Measurements from ENCODE around the gene ARHGAP44. TPM values are rescaled to one million over a fixed set of nuclear protein-coding genes. Genes with fewer than 3 reads are reported as not detected.

ARHGAP44 gene
- total RNA-seq, 1 experiment from 2014 or later, result 9.9 TPM

DNA sequence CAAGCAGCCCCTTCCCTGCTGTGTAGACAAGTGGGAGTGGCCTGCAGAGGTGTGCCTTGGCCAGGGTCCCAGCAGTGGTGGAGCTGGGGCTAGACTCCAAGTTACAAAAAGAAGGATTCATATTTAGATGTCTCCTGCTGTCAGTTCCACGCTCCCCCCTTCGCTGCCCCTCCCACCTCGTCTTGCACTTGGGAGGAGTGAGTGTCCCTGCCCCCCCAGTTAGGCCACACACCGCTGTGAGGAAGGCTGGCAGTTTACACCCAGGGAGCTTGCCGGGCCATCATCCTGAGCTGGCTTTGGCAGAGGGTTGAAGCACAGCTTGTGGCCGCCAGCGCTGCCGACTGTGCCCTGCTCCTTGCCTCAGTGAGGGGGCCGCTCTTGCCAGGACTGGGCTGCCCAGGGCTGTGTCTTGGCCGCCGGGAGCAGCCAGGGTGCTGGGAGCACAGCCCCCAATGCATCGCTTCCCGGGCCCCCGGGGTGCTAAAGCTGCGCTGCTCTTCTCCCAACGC lies 184.3 kb downstream of the ARHGAP44 start:
- peak; percentile 61 for DNase-seq
- Mint-ChIP-seq H3K9me3 (no peaks in the 10 kb centered on the region; a peak in 2 of 5 replicates), H3K27ac (no peak overlapping the region), H3K4me3 (peak overlapping the region; percentile 65 to 77), H3K36me3 (ENCODE audit: insufficient read depth in 1 of 3, low read depth in 3 of 3) (peaks cover 0 to 2% (median 0%) of the 10 kb centered on the region in 3 experiments; a peak in 1 of 7 replicates), H3K4me1 (peaks cover 21 to 37% of the 10 kb centered on the region in 2 experiments), H3K27me3 (ENCODE audit: low read depth) (peaks cover 3% of the 10 kb centered on the region)
- Histone ChIP-seq H2BK20ac (ENCODE audit: low read depth, low read length, poor library complexity, severe bottlenecking) (no peak overlapping the region), H3K4me1 (ENCODE audit: insufficient read depth, low read length) (peaks cover 2% of the 10 kb centered on the region; the same call in 1 of the 2 replicates), H4K91ac (ENCODE audit: insufficient read length, low read depth, low read length) (no peak overlapping the region), H3K23ac (ENCODE audit: insufficient read length, low read depth, low read length) (no peak overlapping the region), H3T11ph (ENCODE audit: low read length) (no peak overlapping the region), H3K4ac (ENCODE audit: low read depth, low read length) (no peak overlapping the region), H3K14ac (ENCODE audit: insufficient read depth, low read length) (no peak overlapping the region), H3K27ac (ENCODE audit: insufficient read length, low read depth, low read length) (no peak overlapping the region), H2BK120ac (ENCODE audit: low read depth, low read length, poor library complexity, severe bottlenecking) (no peak overlapping the region), H4K20me1 (ENCODE audit: control insufficient read depth, insufficient read depth, insufficient read length) (no peaks in the 10 kb centered on the region), H3K9me3 (ENCODE audit: control insufficient read depth, low read depth, low read length) (no peaks in the 10 kb centered on the region), H3K79me1 (ENCODE audit: insufficient read depth, low read depth, low read length, poor library complexity, severe bottlenecking) (no peaks in the 10 kb centered on the region), H2AFZ (ENCODE audit: low read length) (no peak overlapping the region), H3K23me2 (ENCODE audit: insufficient read length, low read depth, low read length, poor library complexity, severe bottlenecking) (peaks cover 6% of the 10 kb centered on the region), H3K4me2 (ENCODE audit: insufficient read depth, insufficient read length, low read length) (peak overlapping the region; percentile 56), H3K79me2 (ENCODE audit: insufficient read depth, low read length) (no peaks in the 10 kb centered on the region), H3K9ac (ENCODE audit: extremely low read depth, insufficient read length, low read length) (no peak overlapping the region), H2BK12ac (ENCODE audit: insufficient read length, low read depth, low read length) (no peak overlapping the region), H2BK5ac (ENCODE audit: insufficient read length, low read length) (no peak overlapping the region), H3K27me3 (ENCODE audit: insufficient read depth, low read length) (no peaks in the 10 kb centered on the region), H4K5ac (ENCODE audit: insufficient read length, low read depth, low read length) (no peak overlapping the region), H4K8ac (replicated peaks; ENCODE audit: insufficient read length, low read depth, low read length) (no peak overlapping the region), H3K18ac (ENCODE audit: insufficient read length, low read depth, low read length) (no peak overlapping the region), H2BK15ac (ENCODE audit: low read depth, low read length) (no peak overlapping the region), H3K56ac (ENCODE audit: insufficient read length, low read depth, low read length) (no peak overlapping the region), H2AK5ac (ENCODE audit: insufficient read length, low read length) (no peak overlapping the region)
- no CpG with 5 or more reads among the region's 16 CpGs for WGBS (ENCODE audit: extremely low coverage, insufficient read length, low lambda C conversion rate)
- TF ChIP-seq, protein P1, sequence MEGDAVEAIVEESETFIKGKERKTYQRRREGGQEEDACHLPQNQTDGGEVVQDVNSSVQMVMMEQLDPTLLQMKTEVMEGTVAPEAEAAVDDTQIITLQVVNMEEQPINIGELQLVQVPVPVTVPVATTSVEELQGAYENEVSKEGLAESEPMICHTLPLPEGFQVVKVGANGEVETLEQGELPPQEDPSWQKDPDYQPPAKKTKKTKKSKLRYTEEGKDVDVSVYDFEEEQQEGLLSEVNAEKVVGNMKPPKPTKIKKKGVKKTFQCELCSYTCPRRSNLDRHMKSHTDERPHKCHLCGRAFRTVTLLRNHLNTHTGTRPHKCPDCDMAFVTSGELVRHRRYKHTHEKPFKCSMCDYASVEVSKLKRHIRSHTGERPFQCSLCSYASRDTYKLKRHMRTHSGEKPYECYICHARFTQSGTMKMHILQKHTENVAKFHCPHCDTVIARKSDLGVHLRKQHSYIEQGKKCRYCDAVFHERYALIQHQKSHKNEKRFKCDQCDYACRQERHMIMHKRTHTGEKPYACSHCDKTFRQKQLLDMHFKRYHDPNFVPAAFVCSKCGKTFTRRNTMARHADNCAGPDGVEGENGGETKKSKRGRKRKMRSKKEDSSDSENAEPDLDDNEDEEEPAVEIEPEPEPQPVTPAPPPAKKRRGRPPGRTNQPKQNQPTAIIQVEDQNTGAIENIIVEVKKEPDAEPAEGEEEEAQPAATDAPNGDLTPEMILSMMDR (conservative IDR thresholded peaks at IDR 0.05), result no peak
